Endometrium (tissue), 2 donors: ENCODE data around the gene UBP1.
"Not testable (repeated sequence)": the region's sequence is repeated elsewhere in the genome, so short reads cannot be mapped to it uniquely, and the experiment has no call there.

ENCODE experiments used
- FAIRE-seq: peaks from 2 replicates; lab custom pipeline; 2012; peaks lifted over from hg19 to GRCh38; lab: Jason Lieb, UNC
- donor health status: control.
- donor health status: control.

Gene UBP1

GRCh38 chr3:33437556-33438283, 2.5 kb downstream of the UBP1 start:
- FAIRE-seq = no peak

DNA sequence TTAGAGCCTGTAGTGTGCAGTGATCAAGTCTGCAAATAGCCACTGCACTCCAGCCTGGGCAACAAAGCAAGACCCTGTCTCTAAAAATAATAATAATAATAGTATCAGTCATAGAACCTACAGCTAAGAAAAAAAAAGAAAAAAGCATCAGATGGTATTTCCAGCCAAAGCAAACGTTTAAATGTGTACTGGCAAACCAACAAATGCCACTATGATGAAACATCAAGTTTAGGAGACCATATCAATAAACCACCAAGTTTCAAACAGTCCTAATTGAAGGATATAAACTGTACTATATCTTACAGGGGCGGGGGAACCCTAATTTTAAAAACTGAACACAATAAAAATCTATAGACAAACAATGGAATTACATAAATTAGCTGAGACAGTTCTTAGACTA, 6.4 kb downstream of the UBP1 start:
- no peak for FAIRE-seq

- no peak for FAIRE-seq
Observed at GRCh38 chr3:33430571-33430970, 9.6 kb downstream of the UBP1 start.

DNA sequence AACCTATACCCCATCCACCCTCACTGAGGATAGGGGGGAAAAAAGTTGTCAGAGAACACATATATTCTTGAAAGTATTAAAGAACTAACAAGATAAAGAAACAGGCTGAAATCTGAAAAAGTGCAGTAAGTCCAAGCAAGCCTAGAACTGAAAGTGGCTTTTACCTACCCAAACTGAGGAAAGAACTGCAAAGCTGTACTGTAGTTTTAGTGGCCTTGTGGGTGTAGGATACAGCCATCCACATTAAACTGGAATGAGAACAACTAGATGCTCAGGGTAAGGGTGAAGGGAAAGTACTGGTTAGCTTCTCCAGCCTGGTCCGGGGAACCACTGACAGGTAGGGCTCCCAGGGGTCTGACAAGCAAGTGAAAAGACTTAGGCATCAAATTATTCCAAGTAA, 10.1 kb downstream of the UBP1 start:
- no peak for FAIRE-seq

GRCh38 chr3:33429306-33429705, 10.9 kb downstream of the UBP1 start:
- not testable (repeated sequence) for FAIRE-seq

DNA sequence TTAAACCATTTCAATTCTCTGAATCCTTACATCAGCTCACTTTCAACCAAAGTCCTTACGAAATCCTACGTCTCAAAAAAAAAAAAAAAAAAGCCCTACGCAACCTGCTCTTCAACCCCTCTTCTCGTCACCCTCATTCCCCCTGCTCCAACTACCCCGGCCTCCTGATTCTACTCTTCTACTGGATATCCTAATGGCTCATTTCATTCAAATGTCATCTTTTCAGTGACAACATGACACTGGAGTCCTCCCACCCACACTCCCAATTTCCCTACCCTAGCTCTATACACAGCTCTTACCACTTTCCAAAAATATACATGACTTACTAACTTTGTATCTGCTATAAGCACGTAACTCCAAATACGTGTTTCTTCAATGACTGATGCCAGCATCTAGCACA, 11.5 kb downstream of the UBP1 start:
- no peak for FAIRE-seq

DNA sequence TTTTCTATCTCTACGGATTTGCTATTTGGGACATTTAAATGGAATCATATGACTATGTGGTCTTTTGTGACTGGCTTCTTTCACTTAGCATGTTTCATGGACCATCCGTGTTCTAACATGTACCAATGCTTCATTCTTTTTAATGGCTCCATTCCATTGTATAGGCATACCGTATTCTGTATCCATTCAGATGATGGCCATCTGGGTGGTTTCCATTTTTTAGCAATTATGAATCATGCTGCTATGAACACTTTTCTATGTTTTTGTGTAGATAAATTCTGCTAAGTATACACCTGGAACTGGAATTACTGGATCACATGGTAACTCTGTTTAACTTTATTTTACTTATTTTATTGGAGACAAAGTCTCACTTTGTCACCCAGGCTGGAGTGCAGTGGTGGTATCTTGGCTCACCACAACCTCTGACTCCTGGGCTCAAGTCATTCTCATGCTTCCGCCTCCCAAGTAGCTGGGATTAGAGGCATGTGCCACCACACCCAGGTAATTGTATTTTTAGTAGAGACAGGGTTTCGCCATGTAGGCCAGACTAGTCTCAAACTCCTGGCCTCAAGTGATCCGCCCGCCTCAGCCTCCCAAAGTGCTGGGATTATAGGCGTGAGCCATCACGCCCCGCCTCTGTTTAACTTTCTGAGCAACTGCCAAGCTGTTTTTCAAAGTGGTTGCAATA, 13.4 kb downstream of the UBP1 start:
- FAIRE-seq = no peak

DNA sequence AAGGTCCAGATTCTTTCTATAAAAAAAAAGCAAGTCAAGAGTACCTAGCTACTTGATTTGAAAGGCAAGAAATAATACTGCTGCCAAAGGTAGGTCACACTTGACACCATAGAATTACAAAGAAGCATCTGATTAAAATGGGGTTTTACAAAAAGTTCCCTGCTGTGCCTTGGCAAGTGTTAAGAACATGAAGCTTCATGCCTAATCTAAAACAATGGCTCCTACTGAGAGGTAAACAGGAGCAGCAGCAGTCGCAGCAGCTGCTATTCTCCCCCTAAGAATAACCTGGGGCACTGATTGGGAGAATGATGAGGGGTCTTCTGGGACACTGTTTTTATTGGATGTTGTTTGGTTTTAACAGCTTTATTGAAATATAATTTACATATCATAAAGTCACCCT, 14.1 kb downstream of the UBP1 start:
- FAIRE-seq = no peak

GRCh38 chr3:33425453-33425852, 14.8 kb downstream of the UBP1 start:
- FAIRE-seq = no peak

- no peak for FAIRE-seq
Observed at GRCh38 chr3:33424606-33425452, 15.4 kb downstream of the UBP1 start.

DNA sequence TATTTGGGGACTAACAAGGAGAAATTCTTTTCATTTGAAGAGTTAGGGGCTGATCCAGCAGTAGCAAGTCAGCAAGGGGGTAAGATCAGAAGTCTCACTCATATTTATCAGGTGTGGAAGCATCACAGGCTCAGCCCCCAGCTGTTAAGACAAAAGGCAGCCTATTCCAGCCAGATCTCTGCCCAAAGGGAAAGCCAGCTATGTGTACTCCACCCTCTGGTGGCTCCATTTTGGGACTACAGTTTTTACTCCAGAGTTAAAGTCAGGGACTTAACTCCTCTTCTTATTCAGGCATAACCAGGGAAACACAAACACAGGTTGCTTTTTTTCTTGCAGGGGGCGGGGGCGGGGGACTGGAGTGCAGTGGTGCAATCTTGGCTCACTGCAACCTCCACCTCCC, 19.2 kb downstream of the UBP1 start:
- no peak for FAIRE-seq

GRCh38 chr3:33419948-33420347, 20.3 kb downstream of the UBP1 start:
- no peak for FAIRE-seq

DNA sequence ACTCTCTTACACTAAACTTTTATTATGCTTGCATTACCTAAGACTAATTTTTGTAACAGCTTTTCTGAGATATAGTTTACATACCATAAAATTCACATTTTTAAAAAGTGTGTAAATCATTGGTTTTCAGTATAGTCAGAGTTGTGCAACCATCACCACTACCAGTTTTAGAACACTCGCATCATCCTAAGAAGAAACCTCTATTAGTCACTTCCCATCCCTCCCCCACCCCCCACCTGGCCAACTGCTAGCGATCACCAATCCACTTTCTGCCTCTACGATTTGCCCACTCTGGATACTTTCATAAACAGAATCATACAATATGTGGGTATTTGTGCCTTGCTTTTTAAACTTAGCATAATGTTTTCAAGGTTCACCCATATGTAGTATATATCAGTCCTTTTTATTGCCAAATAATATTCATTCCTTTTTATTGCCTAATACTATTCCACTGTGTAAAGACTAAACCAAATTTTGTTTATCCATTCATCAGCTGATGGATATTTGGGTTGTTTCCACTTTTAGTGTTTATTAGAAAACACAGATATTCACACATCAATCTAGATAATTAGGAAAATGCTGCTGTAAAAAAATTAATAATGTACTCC, 23.0 kb downstream of the UBP1 start:
- no peak for FAIRE-seq

- FAIRE-seq = not testable (repeated sequence)
Observed at GRCh38 chr3:33410816-33411215, 29.4 kb downstream of the UBP1 start.

GRCh38 chr3:33403756-33404155, 36.4 kb downstream of the UBP1 start:
- FAIRE-seq = no peak

DNA sequence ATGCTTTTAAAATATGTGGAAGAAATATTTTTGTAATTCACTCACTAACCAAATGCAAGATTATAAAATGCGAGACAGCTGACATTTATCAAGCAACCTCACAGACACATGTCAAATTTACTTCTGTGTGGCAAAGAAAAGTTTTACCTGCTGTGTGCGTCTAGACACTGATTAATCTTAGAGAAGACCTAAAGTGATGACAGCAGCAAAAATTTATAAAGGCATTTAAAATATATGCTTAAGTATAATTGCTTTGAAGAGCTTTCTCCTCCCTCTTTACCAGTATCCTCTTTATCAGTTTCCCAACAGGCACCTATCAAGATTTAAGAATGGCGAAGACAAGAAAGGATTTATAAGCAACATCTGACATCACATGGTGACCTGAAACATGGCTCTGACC, 37.3 kb downstream of the UBP1 start:
- FAIRE-seq = no peak

- no peak for FAIRE-seq
Observed at GRCh38 chr3:33401781-33402180, 38.4 kb downstream of the UBP1 start.

- FAIRE-seq = no peak
Observed at GRCh38 chr3:33398410-33398809, 41.8 kb downstream of the UBP1 start.

DNA sequence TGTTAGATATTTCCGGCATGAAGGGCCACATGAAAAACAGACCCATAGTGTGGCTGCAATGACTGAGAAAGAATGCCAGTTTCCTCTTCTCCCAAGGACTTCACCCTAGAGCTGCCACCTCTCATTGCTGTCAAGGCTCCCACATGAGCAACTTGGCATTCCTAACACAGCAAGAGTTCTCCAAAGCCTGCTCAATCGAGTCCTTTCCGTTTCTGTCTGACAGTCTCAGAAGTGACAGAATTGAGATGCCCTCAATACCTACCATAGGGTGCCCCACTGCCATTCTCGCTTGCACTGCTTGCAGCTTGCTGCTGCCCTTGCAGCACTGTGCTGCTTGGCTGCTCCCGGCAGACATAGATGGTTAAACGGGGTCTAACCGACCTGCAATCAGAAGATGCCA, 44.3 kb downstream of the UBP1 start:
- no peak for FAIRE-seq

DNA sequence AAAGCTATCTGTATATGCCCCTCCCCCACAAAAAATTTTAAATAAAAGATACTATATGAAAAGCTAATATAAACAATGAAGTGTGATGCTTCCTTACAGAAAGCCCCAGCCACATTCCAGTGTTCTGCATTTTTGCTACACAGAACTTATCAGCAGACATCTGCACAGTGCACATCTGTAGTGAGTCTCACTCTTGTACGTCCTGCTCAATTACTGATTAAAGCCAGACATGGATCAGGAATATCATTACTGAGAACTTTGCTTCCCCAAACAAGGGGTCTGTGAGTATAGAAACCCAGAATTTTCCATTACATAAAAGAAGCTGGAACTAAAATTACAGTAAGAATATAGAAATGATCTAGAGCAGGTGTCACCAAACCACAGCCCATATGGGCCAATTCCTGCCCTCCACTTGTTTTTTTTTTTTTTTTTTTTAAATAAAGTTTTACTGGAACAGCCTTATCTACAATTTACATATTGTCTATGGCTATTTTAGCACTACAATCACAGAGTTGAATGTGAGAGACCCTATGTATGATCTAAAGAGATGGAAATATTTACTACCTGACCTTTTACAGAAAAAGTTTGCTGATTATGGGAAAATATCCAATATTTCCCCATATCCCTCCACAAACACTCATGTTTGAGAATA, 45.7 kb downstream of the UBP1 start:
- no peak for FAIRE-seq

DNA sequence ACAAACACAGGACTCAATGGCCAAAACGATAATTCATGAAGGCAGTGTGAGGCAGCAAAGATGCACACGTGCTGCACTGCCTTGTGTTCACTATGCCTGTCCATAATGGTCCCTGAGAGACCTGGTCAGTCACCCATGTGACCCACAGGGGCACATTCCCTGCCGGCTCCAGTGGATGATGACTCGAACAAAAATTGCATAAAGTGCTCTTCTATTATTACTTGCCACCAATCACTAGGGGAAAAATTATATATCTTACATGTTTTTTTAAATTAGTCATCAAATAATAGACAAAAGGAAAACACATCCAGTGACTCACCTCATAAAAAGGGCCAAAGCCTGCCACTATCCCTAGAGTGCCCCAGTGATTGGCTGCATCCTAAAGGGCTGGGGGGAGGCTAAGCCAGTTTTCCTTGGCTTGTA, 47.5 kb downstream of the UBP1 start:
- no peak for FAIRE-seq

DNA sequence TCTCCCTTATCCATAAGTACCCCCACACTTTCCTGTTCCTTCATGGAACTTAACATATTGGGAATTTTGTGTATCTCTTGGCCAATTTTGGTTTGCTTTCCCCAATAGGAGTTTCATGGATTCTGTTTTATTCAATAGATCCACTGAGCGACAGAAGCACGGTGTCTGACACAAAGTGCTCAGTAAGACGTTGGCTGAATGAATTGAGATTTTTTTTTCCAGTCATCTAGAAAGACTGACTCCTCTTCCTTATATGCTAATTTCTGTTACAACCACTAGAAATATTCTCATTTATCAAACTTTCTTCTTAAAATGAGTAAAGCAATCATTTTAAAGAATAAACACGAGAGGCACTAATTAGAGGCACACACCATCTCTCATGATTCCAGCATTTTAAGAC, 48.1 kb downstream of the UBP1 start:
- no peak for FAIRE-seq
